Adipocyte (in vitro differentiated cells): ENCODE measurements around the gene KCNJ18.
"Not testable (repeated sequence)": the region's sequence is repeated elsewhere in the genome, so short reads cannot be mapped to it uniquely, and the experiment has no call there.

Experiments used
- DNase-seq: peaks from one replicate; pipeline ENCODE4 v3.0.0-alpha.2; 2015; ENCODE audit warnings: low read depth
- H3K27me3 ChIP-seq: replicated peaks from 2 replicates; pipeline ENCODE4 v1.7.0; 2013; ENCODE audit warnings: mild to moderate bottlenecking, low read length, moderate library complexity; ENCODE audit not compliant: control insufficient read depth, insufficient read depth
- H3K36me3 ChIP-seq: 2 replicates; pipeline ENCODE4 v1.7.0; 2013; ENCODE audit warnings: low read length, mild to moderate bottlenecking, moderate library complexity; ENCODE audit not compliant: control insufficient read depth, insufficient read depth, severe bottlenecking
- H3K4me1 ChIP-seq: 2 replicates; pipeline ENCODE4 v1.7.0; 2013; ENCODE audit warnings: mild to moderate bottlenecking, low read length, moderate library complexity; ENCODE audit not compliant: control insufficient read depth, insufficient read depth
- H3K4me3 ChIP-seq: 2 replicates; pipeline ENCODE4 v1.7.0; 2013; ENCODE audit warnings: mild to moderate bottlenecking, low read length, moderate library complexity
- H3K9ac ChIP-seq: 2 replicates; pipeline ENCODE4 v1.7.0; 2013; ENCODE audit warnings: mild to moderate bottlenecking, low read length, moderate library complexity
- H3K9me3 ChIP-seq: 2 replicates; pipeline ENCODE4 v1.7.0; 2013; ENCODE audit warnings: mild to moderate bottlenecking, low read length, moderate library complexity; ENCODE audit not compliant: control insufficient read depth

Gene KCNJ18

DNA sequence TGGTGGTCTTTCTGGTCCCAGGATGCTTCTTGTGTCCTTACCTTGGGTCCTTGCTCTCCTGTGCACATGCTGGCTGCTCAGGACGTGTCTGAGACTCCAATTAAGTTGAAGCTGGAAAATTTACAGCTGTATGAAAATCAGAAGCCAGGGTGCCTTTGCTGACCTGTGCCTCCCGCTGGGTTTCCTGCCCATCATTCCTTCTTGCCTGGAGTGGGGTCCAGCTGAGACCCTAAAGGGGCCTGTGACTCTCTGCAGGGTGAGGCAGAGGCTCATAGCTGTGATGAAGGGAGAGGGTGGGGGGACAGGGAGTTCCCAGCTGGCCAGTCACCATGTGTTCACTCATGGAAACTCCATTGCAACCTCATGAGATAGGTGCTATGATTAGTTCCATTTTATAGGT lies 1.5 kb upstream of the KCNJ18 start:
- H3K9ac ChIP-seq, DNase-seq, H3K27me3 ChIP-seq, H3K9me3 ChIP-seq, H3K4me1 ChIP-seq, H3K4me3 ChIP-seq, H3K36me3 ChIP-seq: not testable (repeated sequence)

GRCh38 chr17:21691481-21691880 lies 842 bp upstream of the KCNJ18 start:
- H3K4me3 ChIP-seq, H3K9me3 ChIP-seq, H3K9ac ChIP-seq, H3K27me3 ChIP-seq, H3K4me1 ChIP-seq, H3K36me3 ChIP-seq, DNase-seq: not testable (repeated sequence)

GRCh38 chr17:21692704-21693065 lies 362 bp downstream of the KCNJ18 start:
- not testable (repeated sequence) for H3K9ac ChIP-seq

DNA sequence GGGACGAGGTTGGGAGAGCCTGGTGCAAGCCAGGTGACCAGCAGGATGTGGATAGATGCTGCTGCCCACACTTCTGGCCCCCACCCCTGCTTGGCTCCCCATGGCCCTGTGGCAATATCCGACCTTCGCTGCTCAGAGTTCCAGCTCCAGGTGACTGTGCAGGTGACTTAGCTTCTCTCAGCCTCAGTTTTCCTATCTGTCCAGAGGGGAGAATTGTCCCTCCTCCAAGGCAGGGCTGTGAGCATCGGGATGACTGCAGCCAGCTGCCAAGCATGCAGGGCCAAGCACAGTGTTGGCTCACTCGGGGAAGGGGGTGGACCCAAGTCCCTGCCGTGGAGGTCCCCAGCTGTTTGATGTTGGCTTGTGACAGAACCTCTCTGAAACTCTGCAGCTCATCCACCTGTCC lies 1.1 kb downstream of the KCNJ18 start:
- H3K4me3 ChIP-seq, DNase-seq, H3K9ac ChIP-seq, H3K4me1 ChIP-seq, H3K36me3 ChIP-seq, H3K27me3 ChIP-seq, H3K9me3 ChIP-seq: not testable (repeated sequence)

More at GRCh38 chr17:21692704-21693065, 362 bp downstream of the KCNJ18 start:
- H3K4me3 ChIP-seq, H3K36me3 ChIP-seq, H3K9me3 ChIP-seq, DNase-seq, H3K4me1 ChIP-seq, H3K27me3 ChIP-seq: not testable (repeated sequence)

- not testable (repeated sequence) for H3K4me3 ChIP-seq, DNase-seq, H3K36me3 ChIP-seq, H3K9ac ChIP-seq, H3K27me3 ChIP-seq, H3K9me3 ChIP-seq, H3K4me1 ChIP-seq
These were observed 1.6 kb downstream of the KCNJ18 start for GRCh38 chr17:21693937-21694336.

- DNase-seq, H3K36me3 ChIP-seq, H3K4me3 ChIP-seq, H3K9ac ChIP-seq, H3K4me1 ChIP-seq, H3K9me3 ChIP-seq, H3K27me3 ChIP-seq: not testable (repeated sequence)
These were observed 3.9 kb downstream of the KCNJ18 start for GRCh38 chr17:21696227-21696626.

- H3K4me3 ChIP-seq, DNase-seq, H3K4me1 ChIP-seq, H3K27me3 ChIP-seq, H3K9ac ChIP-seq, H3K9me3 ChIP-seq, H3K36me3 ChIP-seq: not testable (repeated sequence)
These were observed 4.7 kb downstream of the KCNJ18 start for GRCh38 chr17:21696842-21697507.

DNA sequence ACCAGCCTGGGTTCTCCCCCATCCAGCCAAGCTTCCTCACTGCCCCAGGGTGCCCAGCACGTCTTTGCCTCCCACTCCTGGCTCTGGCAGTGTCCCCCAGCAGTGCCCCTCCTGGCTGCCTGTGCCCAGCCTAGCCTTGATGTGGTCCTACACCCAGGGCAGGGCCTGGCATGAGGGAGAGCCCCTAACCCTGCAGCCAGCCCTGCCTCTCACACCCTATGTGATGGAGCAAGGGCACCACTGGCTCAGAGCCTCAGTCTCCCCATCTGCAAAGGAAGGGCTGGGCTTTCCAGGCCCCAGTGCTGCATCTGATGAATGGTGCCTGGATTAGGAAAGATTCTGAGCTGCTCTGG lies 5.2 kb downstream of the KCNJ18 start:
- DNase-seq, H3K36me3 ChIP-seq, H3K9me3 ChIP-seq, H3K4me3 ChIP-seq, H3K4me1 ChIP-seq, H3K27me3 ChIP-seq, H3K9ac ChIP-seq: not testable (repeated sequence)

DNA sequence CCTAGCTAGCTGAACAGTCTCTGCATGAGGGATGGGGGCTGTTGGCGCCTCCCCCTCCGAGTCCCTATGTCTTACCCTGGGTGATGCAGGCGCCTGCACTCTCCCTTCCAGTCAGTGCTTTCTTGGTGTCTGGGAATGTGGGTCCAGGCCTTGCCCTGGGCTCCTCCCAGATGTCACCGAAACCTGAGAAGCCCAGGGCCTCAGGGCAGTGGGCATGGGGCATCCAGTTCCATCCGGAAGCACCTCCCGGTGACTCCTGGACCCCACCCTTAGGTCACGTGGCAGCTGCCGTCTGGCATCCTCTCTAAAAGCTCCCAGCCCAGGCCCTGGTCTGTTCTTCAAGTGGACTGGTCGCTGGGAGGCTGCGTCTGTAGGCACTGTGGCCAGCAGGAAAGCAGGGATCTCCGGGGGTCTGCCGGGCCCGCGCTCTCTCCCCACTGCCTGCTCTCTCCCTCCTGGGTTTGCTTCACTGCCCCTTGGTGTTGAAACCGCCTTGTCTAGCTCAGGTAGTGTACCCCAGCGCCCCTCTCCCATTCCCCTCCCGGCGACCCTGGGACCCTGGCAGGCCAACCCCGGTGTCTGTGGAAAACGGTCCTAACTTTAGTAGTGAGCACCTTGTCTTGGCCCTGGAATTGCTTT lies 6.2 kb downstream of the KCNJ18 start:
- not testable (repeated sequence) for H3K27me3 ChIP-seq, H3K9ac ChIP-seq, H3K4me3 ChIP-seq, H3K4me1 ChIP-seq, H3K36me3 ChIP-seq, H3K9me3 ChIP-seq, DNase-seq

GRCh38 chr17:21699124-21699523 lies 6.8 kb downstream of the KCNJ18 start:
- not testable (repeated sequence) for H3K9ac ChIP-seq, DNase-seq, H3K27me3 ChIP-seq, H3K4me1 ChIP-seq, H3K36me3 ChIP-seq, H3K9me3 ChIP-seq, H3K4me3 ChIP-seq

- not testable (repeated sequence) for H3K27me3 ChIP-seq, DNase-seq, H3K4me3 ChIP-seq, H3K36me3 ChIP-seq, H3K9ac ChIP-seq, H3K9me3 ChIP-seq, H3K4me1 ChIP-seq
These were observed 7.4 kb downstream of the KCNJ18 start for GRCh38 chr17:21699573-21700236.

- H3K4me1 ChIP-seq, H3K4me3 ChIP-seq, DNase-seq, H3K36me3 ChIP-seq, H3K9ac ChIP-seq, H3K27me3 ChIP-seq, H3K9me3 ChIP-seq: not testable (repeated sequence)
These were observed 8.8 kb downstream of the KCNJ18 start for GRCh38 chr17:21701090-21701489.
